GM18861 (cell line): Measurements from ENCODE around the gene IFT122.
"Not testable (repeated sequence)": the region's sequence is repeated elsewhere in the genome, so short reads cannot be mapped to it uniquely, and the experiment has no call there.

Experiments used
- ATAC-seq: cut with Tn5 transposase; IDR thresholded peaks from one replicate; pipeline ENCODE4 v1.9.1; 2021; ENCODE audit not compliant: unreplicated experiment

IFT122 gene

DNA sequence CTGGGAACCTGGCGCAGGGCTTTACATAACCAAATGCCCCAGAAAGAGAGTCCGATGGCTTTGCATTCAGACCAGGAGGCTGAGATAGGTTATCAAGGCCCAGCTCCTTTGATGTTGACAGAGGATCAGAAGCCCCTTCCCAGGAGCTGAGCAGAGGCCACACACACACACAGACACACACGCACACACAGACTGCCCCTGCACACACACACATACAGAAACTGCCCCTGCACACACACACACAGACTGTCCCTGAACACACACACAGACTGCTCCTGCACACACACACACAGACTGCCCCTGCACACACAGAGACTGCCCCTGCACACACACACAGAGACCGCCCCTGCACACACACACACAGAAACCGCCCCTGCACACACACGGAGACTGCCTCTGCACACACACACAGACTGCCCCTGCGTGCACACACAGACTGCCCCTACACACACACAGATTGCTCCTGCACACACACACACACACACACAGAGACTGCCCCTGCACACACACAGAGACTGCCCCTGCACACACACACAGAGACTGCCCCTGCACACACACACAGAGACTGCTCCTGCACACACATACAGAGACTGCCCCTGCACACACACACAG, 75.9 kb downstream of the IFT122 start:
- ATAC-seq: not testable (repeated sequence)

DNA sequence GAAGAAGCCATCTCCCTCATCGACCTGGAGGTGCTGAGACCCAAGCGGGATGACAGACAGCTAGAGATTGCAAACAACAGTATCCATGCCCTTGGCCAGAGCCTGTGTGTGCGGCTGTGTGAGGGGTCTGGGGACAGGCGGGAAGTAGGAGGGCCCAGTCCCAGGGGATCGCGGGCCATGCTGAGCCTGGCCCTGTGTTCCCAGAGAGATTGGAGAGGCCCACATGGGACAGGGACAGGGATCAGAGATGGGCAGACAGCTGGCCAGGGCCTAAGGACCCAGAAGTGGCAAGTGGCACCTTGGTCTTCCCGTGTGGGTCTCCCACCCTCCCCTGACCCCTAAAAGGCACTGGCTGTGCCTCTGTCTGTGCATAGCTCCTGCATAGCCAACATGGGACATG, 77.5 kb downstream of the IFT122 start:
- ATAC-seq: no peak

DNA sequence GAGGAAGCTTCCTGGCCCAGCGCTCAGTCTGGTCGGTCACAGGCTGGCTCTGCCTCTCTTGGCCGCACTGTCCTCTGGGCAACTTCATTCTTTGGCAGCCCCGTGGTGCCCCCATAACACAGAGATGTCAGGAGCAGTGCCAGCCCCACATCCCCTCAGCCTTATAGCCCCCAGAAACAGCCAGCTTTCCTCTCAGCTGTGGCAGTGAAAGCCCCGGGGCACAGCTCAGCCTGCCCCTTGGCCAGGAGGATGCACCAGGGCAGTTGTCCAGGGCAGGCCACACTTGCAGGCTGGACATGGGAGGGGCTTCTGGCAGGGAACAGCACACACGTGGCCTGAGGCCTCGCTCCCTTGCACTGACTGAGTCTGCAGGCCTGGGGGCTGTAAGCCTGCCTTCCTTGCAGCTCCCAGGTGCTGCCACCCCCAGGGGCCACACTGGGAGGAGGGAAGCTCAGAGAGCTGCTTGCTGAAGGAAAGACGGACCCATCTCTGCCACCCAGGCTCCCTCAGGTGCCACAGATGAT, 78.1 kb downstream of the IFT122 start:
- no peak for ATAC-seq

DNA sequence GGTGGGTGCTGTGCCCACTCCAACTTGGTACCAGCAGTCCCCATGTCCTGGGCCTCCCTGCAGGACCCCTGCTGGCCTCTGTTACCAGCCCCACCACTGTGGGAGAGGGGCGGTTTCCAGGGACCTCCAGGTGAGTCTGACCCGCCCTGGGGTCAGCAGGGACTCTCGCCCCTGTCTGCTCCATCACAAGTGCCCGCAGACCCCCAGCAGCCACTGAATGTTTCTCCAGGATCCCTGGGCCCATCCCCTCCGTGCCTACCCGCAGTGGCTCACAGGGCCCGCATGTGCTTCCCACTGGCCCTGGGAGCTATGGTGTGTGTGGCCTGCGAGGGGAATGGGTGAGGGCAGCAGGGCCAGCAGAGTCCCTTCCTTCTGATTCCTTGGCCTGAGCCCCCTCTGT, 78.6 kb downstream of the IFT122 start:
- ATAC-seq: no peak

DNA sequence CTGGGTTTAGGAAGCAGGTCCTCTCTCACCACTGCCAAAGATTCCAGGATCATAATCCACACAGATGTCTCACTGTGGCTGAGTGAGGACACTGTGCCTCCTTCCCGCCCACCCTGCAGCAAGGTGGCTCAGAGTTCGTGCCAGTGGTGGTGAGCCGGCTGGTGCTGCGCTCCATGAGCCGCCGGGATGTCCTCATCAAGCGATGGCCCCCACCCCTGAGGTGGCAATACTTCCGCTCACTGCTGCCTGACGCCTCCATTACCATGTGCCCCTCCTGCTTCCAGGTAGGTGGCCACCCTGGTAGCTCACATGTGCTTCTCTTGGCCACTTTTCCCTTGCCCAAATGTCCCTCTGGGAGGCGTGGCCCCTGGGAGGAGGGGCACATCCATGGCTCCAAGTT, 79.4 kb downstream of the IFT122 start:
- no peak for ATAC-seq

DNA sequence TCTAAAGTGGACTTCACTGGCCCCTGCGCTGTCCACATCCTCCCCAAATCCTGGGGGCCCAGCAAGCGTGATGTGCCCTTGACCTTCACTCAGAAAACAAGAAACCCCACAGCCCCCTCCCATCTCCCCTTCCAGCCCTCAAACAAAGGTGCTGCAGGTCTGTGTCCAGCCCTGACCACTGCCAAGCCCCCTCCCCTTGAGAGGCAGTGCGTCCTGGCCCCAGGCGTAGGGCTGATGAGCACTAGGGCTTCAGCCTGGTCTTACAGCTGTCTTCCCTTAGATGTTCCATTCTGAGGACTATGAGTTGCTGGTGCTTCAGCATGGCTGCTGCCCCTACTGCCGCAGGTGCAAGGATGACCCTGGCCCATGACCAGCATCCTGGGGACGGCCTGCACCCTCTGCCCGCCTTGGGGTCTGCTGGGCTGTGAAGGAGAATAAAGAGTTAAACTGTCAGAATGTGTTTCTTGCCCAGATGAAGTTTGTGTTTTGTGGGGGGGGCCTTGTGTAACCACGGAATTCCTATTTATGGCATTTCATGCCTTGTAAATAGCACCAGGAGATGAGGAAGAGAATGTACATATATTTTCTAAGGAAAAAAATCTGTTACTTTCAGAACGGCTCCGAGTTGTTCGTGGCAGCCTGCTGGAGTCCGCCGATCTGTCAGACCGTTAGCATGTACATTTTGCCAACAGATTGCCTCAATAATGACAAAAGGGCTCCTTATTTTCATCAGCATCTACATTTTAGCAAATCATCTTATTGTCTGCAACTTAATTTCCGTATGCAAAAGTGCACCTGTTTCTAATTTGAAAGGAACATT, 80.1 kb downstream of the IFT122 start:
- ATAC-seq: no peak

DNA sequence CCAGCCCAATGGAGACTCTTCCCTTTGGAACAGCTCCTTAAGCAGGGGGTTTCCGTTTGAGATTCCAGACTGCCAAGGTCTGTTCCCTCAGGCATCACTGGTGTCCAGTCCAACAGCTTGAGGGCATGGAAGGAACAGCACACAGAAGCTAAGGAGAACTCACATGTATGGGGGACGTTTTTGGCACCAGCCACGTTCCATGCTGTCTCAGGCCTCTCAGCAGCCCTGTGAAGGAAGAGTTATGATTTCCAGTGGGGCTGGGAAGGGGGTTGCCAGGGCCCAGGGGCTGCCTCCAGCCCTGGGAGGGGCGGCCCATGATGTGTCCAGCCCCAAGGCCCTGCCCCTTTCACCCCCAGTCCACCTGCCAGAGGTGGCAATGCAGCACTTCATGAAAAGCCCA, 80.9 kb downstream of the IFT122 start:
- no peak for ATAC-seq

DNA sequence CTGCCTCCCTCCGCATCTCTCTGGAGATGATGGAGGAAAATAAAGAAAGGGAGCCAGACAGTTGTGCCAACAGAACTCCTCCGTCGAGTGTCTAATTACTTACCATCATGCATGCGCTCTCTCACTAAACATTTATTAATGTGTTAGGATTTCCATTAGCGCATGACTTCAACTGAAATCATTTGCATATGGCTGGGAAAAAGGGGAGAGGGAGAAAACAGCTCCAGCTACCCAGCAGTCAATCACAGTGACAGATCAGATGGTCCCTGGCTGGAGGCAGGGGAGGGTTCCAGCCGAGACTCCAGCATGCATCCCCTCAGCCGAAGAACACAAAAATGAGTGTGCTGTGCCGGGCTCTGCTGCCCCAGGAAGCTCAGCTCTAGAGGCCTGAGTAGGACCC, 81.6 kb downstream of the IFT122 start:
- no peak for ATAC-seq

DNA sequence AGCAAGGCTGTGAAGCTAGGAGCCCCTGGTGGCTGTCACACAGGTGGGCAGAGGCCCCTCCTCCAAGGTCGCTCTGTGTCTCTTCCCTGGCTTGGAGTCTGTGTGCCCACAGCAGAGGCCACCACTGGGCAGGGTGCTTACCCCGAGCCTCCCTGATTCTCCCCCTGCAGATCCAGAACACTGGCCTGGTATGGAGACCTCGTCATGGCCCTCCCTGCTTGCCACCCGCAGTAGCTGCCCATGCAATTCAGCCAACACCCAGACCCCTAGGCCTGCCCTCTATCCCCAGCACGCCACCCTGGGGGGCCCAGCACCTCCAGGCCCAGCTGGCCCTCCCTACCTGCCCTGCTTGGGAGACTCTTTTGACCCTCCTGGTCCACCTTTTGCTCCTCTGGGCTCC, 82.9 kb downstream of the IFT122 start:
- no peak for ATAC-seq

DNA sequence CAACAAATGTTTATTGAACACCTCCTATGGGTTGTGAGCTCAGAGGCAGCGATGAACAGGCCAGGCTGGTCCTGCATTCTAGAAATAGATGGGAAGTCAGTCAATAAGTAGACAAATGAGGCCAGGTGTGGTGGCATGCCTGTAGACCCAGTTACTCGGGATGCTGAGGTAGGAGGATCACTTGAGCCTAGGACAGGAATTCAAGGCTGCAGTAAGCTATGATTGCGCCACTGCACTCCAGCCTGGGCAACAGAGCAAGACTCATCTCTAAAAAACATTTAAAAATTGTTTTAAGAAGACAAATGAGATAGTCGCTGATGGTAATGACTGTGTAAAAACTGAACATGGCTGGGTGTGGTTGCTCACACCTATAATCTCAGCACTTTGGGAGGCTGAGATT, 84.1 kb downstream of the IFT122 start:
- ATAC-seq: no peak

DNA sequence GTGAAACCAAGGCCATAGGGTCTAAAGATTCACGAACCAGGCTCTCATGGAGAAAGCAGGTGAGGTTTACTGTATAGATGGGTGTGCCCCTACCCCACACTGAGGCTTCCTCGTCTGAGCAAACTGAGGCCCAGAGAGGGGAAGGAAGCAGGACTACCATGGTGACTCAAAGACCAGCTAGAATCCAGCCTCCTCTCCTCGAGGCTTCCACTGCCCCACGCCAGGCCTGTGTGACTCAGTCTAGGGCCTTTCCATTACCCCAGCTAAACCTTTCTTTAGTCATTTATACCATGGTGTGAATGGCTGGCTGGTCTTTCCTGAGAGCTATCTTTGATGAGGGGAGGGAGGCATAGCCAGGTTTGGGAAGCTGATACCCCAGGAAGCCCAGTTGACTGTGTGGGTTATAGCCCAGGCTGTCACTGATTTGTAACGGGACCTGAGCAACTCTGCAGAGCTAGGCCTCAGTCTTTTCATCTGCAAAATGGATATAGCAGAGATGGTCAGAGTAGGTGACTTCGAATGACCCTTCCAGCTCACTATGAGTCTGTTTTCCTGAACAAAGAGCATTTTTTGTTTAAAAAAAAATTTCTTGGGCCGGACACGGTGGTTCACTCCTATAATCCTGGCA, 85.4 kb downstream of the IFT122 start:
- no peak for ATAC-seq

DNA sequence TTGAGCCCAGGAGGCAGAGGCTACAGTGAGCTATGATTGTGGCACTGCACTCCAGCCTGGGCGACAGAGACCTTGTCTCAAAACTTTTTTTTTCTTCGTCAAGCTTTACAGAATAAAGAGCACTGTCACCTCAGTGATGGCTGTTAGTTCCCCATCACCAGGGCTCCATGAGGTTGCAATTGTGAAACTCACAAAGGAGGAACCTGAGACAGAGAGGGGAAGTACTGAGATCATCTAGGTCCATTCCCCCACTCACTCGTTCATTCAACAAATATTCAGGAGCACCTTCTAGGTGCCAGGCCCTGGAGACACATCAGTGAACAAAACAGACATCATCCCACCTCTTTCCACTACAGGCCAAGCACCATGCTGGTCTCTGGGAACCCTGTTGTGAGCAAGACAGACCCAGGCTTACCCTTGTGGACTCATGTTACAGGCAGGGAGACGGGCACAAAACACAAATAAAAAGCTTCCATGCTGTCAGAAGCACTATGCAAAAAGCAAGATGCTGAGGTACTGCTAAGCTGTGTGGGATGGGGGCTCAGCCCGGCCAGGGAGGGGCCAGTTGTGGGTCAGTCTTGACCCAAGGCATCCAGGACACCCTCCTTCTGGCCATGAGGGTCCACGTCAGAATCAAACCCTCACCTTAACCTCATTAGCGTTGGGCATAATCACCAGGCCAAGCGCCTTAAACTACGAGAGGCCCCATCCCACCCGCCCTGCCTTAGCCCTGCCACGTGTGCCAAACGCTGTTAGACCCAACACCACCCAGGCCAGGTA, 86.3 kb downstream of the IFT122 start:
- ATAC-seq: peak; percentile 89

DNA sequence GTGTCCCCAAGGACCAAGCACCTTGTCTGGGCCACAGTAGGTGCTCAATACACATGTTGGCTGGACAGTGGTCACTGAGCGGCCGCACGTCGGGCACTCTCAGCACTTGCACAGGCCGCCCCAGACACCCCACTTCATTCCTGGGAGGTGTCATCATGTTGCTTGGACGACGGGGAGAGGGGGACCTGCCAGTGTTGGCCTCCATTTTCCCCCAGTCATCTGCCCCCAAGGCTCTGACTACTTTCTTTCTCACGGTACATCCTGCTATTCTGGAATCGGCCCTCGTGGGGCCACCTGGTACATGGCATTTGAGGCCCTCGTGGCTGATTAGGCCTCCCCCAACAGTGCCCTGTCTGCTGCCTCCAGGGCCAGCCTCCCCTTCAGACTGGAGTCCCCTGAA, 87.2 kb downstream of the IFT122 start:
- no peak for ATAC-seq

DNA sequence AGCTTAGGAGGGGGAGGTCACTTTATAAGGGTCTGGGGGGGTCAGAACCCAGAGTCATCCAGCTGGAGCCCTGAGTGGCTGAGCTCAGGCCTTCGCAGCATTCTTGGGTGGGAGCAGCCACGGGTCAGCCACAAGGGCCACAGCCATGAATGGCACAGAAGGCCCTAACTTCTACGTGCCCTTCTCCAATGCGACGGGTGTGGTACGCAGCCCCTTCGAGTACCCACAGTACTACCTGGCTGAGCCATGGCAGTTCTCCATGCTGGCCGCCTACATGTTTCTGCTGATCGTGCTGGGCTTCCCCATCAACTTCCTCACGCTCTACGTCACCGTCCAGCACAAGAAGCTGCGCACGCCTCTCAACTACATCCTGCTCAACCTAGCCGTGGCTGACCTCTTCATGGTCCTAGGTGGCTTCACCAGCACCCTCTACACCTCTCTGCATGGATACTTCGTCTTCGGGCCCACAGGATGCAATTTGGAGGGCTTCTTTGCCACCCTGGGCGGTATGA, 88.6 kb downstream of the IFT122 start, which contains the start of gene RHO:
RHO (plus strand) TSS at position 51 of the 512 bp plus-strand sequence; CDS start at position 146, 95 bp downstream.
- no peak for ATAC-seq

DNA sequence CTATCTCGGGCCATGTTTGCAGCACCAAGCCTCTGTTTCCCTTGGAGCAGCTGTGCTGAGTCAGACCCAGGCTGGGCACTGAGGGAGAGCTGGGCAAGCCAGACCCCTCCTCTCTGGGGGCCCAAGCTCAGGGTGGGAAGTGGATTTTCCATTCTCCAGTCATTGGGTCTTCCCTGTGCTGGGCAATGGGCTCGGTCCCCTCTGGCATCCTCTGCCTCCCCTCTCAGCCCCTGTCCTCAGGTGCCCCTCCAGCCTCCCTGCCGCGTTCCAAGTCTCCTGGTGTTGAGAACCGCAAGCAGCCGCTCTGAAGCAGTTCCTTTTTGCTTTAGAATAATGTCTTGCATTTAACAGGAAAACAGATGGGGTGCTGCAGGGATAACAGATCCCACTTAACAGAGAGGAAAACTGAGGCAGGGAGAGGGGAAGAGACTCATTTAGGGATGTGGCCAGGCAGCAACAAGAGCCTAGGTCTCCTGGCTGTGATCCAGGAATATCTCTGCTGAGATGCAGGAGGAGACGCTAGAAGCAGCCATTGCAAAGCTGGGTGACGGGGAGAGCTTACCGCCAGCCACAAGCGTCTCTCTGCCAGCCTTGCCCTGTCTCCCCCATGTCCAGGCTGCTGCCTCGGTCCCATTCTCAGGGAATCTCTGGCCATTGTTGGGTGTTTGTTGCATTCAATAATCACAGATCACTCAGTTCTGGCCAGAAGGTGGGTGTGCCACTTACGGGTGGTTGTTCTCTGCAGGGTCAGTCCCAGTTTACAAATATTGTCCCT, 89.6 kb downstream of the IFT122 start:
- ATAC-seq: no peak

DNA sequence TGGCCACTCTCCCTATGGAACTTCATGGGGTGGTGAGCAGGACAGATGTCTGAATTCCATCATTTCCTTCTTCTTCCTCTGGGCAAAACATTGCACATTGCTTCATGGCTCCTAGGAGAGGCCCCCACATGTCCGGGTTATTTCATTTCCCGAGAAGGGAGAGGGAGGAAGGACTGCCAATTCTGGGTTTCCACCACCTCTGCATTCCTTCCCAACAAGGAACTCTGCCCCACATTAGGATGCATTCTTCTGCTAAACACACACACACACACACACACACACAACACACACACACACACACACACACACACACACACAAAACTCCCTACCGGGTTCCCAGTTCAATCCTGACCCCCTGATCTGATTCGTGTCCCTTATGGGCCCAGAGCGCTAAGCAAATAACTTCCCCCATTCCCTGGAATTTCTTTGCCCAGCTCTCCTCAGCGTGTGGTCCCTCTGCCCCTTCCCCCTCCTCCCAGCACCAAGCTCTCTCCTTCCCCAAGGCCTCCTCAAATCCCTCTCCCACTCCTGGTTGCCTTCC, 90.3 kb downstream of the IFT122 start:
- ATAC-seq: no peak

DNA sequence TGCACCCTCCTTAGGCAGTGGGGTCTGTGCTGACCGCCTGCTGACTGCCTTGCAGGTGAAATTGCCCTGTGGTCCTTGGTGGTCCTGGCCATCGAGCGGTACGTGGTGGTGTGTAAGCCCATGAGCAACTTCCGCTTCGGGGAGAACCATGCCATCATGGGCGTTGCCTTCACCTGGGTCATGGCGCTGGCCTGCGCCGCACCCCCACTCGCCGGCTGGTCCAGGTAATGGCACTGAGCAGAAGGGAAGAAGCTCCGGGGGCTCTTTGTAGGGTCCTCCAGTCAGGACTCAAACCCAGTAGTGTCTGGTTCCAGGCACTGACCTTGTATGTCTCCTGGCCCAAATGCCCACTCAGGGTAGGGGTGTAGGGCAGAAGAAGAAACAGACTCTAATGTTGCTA, 90.8 kb downstream of the IFT122 start:
- ATAC-seq: no peak

DNA sequence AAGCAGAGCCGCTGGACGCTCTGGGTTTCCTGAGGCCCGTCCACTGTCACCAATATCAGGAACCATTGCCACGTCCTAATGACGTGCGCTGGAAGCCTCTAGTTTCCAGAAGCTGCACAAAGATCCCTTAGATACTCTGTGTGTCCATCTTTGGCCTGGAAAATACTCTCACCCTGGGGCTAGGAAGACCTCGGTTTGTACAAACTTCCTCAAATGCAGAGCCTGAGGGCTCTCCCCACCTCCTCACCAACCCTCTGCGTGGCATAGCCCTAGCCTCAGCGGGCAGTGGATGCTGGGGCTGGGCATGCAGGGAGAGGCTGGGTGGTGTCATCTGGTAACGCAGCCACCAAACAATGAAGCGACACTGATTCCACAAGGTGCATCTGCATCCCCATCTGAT, 91.7 kb downstream of the IFT122 start:
- ATAC-seq: no peak

DNA sequence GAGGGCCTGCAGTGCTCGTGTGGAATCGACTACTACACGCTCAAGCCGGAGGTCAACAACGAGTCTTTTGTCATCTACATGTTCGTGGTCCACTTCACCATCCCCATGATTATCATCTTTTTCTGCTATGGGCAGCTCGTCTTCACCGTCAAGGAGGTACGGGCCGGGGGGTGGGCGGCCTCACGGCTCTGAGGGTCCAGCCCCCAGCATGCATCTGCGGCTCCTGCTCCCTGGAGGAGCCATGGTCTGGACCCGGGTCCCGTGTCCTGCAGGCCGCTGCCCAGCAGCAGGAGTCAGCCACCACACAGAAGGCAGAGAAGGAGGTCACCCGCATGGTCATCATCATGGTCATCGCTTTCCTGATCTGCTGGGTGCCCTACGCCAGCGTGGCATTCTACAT, 92.2 kb downstream of the IFT122 start:
- no peak for ATAC-seq

DNA sequence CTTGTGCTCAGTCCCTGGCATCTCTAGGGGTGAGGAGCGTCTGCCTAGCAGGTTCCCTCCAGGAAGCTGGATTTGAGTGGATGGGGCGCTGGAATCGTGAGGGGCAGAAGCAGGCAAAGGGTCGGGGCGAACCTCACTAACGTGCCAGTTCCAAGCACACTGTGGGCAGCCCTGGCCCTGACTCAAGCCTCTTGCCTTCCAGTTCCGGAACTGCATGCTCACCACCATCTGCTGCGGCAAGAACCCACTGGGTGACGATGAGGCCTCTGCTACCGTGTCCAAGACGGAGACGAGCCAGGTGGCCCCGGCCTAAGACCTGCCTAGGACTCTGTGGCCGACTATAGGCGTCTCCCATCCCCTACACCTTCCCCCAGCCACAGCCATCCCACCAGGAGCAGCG, 93.4 kb downstream of the IFT122 start:
- no peak for ATAC-seq
